IPS DF 19.7 (cell line): Measurements from ENCODE around the gene NAPEPLD.
"Not testable (repeated sequence)": the region's sequence is repeated elsewhere in the genome, so short reads cannot be mapped to it uniquely, and the experiment has no call there.

Source experiments
- DNase-seq: peaks from one replicate; pipeline ENCODE4 v3.0.0-alpha.2; 2013; ENCODE audit warnings: low read depth, low spot score

Gene NAPEPLD

GRCh38 chr7:103113164-103113563 lies 35.7 kb downstream of the NAPEPLD start:
- no peak for DNase-seq

DNA sequence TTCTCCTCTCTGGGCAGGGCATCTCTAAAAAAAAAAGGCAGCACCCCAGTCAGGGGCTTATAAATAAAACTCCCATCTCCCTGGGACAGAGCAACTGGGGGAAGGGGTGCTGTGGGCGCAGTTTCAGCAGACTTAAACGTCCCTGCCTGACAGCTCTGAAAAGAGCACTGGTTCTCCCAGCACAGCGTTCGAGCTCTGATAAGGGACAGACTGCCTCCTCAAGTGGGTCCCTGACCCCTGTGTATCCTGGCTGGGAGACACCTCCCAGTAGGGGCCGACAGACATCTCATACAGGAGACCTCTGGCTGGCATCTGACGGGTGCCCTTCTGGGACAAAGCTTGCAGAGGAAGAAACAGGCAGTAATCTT lies 42.2 kb downstream of the NAPEPLD start:
- not testable (repeated sequence) for DNase-seq

- DNase-seq: peak; percentile 17
Observed at GRCh38 chr7:103106005-103106702, 42.7 kb downstream of the NAPEPLD start.

DNA sequence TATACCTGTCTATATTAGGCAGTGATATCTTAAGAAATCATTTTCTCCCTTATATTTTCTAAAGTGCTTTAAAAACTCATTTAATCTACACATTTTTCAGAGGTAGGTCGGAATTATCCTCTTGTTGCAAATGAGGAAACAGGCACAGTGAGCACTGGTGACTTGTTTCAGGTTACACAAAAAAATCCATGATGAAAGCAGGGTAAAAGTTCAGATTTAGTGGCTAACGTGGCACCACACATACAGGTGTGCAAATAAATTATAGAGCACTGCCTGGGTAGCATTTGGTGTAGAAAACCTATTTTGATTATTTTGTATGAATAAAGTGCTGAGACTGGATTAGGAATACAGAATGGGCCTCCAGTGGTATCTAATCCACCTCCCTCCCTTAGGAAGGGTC lies 47.4 kb downstream of the NAPEPLD start:
- DNase-seq: no peak

GRCh38 chr7:103100348-103100747 lies 48.6 kb downstream of the NAPEPLD start:
- no peak for DNase-seq

DNA sequence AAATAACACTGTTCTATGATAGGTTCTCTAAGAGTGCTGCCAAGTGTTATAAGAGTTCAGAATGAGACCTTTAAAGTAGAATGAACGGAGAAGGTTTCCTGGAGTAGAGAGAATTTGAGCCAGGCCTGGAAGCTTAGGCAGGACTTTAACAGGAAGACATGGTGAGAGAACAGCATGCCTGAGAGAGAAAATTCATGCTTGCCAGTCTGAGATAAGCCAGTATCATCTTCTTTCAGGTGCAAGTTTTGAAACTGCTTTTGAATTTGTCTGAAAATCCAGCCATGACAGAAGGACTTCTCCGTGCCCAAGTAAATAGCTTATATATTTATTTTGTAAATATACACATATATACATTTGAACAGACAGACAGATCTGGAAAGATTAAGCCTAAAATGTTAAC lies 51.9 kb downstream of the NAPEPLD start:
- DNase-seq: no peak

DNA sequence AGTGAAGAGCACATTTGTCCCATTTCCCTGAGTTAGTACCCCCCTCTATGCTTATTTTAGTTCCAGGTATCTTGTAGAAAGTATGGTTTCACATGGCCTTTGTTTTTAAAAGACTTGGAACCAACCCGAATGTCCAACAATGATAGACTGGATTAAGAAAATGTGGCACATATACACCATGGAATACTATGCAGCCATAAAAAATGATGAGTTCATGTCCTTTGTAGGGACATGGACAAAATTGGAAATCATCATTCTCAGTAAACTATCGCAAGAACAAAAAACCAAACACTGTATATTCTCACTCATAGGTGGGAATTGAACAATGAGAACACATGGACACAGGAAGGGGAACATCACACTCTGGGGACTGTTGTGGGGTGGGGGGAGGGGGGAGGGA lies 53.3 kb downstream of the NAPEPLD start:
- not testable (repeated sequence) for DNase-seq

GRCh38 chr7:103094102-103094501 lies 54.8 kb downstream of the NAPEPLD start:
- DNase-seq: no peak

DNA sequence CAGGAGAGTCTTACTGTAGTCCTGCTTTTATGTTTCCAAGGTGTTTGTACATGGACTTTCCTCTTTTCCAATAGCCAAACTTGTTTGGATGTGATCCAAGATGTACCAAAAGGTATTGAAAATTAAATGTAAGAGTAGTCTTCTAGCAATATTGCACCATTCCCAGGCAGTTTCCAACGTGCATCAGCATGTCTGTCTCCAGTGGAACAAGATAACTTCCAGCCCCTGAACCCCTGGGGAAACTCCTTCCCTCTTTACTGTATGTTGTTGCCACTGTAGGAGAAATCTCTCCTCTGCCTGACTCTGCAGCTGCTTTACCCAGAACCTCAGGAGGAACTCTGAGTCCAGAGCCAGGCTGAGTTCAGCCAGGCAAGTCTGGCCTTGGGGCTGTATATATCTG lies 55.5 kb downstream of the NAPEPLD start:
- DNase-seq: no peak

- DNase-seq: not testable (repeated sequence)
Observed at GRCh38 chr7:103092321-103092720, 56.6 kb downstream of the NAPEPLD start.

GRCh38 chr7:103083210-103083609 lies 65.7 kb downstream of the NAPEPLD start:
- no peak for DNase-seq

- DNase-seq: no peak
Observed at GRCh38 chr7:103082497-103082896, 66.4 kb downstream of the NAPEPLD start.

- no peak for DNase-seq
Observed at GRCh38 chr7:103080923-103081322, 68.0 kb downstream of the NAPEPLD start.

GRCh38 chr7:103079836-103080235 lies 69.1 kb downstream of the NAPEPLD start:
- no peak for DNase-seq

- not testable (repeated sequence) for DNase-seq
Observed at GRCh38 chr7:103078226-103078625, 70.7 kb downstream of the NAPEPLD start.

DNA sequence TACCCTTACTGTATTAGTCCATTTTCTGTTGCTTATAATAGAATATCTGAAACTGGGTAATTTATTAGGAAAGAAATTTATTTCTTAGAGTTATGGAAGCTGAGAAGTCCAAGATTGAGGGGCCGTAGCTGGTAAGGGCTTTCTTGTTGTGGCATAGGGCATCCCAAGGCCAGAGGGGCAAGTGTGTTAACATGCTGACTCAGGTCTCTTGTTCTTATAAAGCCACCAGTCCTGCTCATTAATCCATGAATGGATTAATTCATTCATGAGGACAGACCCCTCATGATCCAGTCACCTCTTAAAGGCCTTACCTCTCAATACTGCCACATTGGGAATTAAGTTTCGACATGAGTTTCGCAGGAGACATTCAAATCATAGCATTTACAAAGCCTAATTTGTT lies 71.6 kb downstream of the NAPEPLD start:
- DNase-seq: no peak

DNA sequence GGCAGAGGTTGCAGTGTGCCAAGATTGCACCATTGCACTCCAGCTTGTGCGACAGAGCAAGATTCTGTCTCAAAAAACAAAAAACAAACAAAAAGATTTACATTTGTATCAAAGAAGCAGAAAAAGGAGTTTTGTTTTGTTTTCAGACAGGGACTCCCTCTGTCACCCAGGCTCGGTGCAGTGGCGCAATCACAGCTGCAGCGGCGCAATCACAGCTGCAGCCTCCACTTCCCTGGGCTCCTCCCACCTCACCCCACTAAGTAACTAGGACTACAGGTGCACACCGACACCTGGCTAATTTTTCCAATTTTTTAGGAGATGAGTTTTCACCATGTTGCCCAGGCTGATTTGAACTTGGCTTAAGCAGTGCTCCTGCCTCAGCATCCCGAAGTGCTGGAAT lies 72.1 kb downstream of the NAPEPLD start:
- no peak for DNase-seq

DNA sequence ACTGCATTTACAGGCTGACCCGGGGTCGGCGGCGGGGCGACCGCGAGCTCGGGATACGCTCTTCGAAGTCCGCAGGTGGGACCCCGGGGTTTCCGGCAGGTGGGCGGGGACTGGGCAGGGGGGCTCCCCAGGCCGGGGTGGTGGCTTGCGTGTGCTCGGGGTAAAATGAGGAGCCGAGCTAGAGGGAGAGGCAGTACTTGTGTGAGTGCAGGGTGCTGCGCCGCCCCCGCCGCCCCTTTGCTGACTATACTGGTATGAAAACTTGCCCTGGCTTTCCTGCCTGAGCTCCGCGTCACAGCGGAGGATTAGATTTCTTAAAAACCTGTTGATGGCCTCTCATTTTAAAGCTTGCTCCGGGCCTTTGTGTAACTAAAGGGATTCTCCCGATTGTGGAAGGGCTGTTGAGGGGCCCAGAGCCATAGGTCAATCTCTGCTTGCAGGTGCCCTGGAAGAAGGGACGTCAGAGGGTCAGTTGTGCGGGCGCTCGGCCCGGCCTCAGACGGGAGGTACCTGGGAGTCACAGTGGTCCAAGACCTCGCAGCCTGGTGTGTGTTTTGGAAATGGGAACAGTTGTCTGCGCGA lies 73.5 kb downstream of the NAPEPLD start:
- DNase-seq: no peak

GRCh38 chr7:103074519-103075336 lies 74.2 kb downstream of the NAPEPLD start, which contains the start of the genes ARMC10 and FBXL13:
Gene ARMC10, plus strand, starts transcription at chr7:103075140. Its CDS starts 133 bp downstream, at chr7:103075273.
Gene FBXL13, minus strand, starts transcription at chr7:103074796.
- DNase-seq: no peak

- no peak for DNase-seq
Observed at GRCh38 chr7:103073989-103074518, 74.8 kb downstream of the NAPEPLD start.

GRCh38 chr7:103071000-103071399 lies 77.9 kb downstream of the NAPEPLD start:
- no peak for DNase-seq
